Liver (tissue), 3 donors: ENCODE results near the gene SELENOV.

Experiments used
- EGR1 ChIP-seq, 2 donors: IDR thresholded peaks; 2 replicates each; pipeline ENCODE4 v1.6.1; 2016 to 2018; ENCODE audit warnings: antibody characterized with exemption in 2 of 2, low read depth in 2 of 2
- FOXA1 ChIP-seq: IDR thresholded peaks from 2 replicates; pipeline ENCODE4 v1.6.1; 2016; ENCODE audit warnings: antibody characterized with exemption
- FOXA2 ChIP-seq: IDR thresholded peaks from 2 replicates; pipeline ENCODE4 v1.6.1; 2016; ENCODE audit warnings: antibody characterized with exemption
- GABPA ChIP-seq, 2 donors: IDR thresholded peaks in 1 of 2; conservative IDR thresholded peaks in 1 of 2; 2 replicates each; pipeline ENCODE4 v1.6.1; 2016; ENCODE audit warnings: antibody characterized with exemption in 2 of 2, mild to moderate bottlenecking in 1 of 2, moderate library complexity in 1 of 2
- HNF4A ChIP-seq, 2 donors: conservative IDR thresholded peaks; 2 replicates each; pipeline ENCODE4 v1.6.1; 2016; ENCODE audit warnings: antibody characterized with exemption in 2 of 2, mild to moderate bottlenecking in 2 of 2
- JUND ChIP-seq, 2 donors: IDR thresholded peaks; 2 replicates each; pipeline ENCODE4 v1.6.1; 2016; ENCODE audit warnings: antibody characterized with exemption in 2 of 2
- NR2F2 ChIP-seq: IDR thresholded peaks from 2 replicates; pipeline ENCODE4 v1.6.1; 2016; ENCODE audit warnings: antibody characterized with exemption
- RAD21 ChIP-seq, 2 donors: IDR thresholded peaks; 2 replicates each; pipeline ENCODE4 v1.6.1; 2016; ENCODE audit warnings: antibody characterized with exemption in 2 of 2, mild to moderate bottlenecking in 2 of 2
- RXRA ChIP-seq, 2 donors: IDR thresholded peaks; 2 replicates each; pipeline ENCODE4 v1.6.1; 2017 to 2018; ENCODE audit warnings: antibody characterized with exemption in 2 of 2, mild to moderate bottlenecking in 1 of 2
- SP1 ChIP-seq: IDR thresholded peaks from 2 replicates; pipeline ENCODE4 v1.6.1; 2018; ENCODE audit warnings: antibody characterized with exemption, mild to moderate bottlenecking
- YY1 ChIP-seq: IDR thresholded peaks from 2 replicates; pipeline ENCODE4 v1.6.1; 2016; ENCODE audit warnings: antibody characterized with exemption, mild to moderate bottlenecking
- TF ChIP-seq, protein P1 (sequence below): fragments of 150-350 bp; IDR thresholded peaks from 2 replicates; pipeline ENCODE4 v1.5.1; 2017; ENCODE audit warnings: improper control_type of control experiment, low read depth, low read length; ENCODE audit not compliant: missing input control
- TF ChIP-seq, protein P2 (sequence below): IDR thresholded peaks from 2 replicates; pipeline ENCODE4 v1.6.1; 2016; ENCODE audit warnings: antibody characterized with exemption
- TF ChIP-seq, protein P3 (sequence below): IDR thresholded peaks from 2 replicates; pipeline ENCODE4 v1.6.1; 2016; ENCODE audit warnings: antibody characterized with exemption
- donor health status: healthy.
- donor health status: healthy.

DNA sequence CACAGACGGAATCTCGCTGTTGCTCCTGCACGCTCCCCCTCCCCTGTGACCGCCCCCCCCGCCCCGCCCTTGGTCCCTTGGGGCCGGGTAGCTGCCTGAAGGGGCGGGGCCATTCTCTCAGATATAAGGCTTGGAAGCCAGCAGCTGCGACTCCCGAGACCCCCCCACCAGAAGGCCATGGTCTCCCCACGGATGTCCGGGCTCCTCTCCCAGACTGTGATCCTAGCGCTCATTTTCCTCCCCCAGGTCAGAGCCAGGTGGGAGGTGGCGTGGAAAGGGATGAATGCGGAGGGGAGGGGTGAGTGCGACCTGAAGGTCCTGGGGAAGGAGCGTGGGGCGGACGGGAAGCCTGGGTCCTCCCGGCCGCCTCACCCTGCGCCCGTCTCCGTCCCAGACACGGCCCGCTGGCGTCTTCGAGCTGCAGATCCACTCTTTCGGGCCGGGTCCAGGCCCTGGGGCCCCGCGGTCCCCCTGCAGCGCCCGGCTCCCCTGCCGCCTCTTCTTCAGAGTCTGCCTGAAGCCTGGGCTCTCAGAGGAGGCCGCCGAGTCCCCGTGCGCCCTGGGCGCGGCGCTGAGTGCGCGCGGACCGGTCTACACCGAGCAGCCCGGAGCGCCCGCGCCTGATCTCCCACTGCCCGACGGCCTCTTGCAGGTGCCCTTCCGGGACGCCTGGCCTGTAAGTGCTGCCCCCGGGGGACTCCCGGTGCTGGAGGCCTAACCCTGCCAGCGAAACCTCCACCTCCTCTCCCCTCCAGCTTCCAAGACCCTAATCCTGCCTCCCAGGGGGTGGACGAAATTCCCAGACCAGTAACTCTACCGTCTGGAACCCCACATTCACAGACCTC lies 15.9 kb upstream of the SELENOV start, which contains the start of gene DLL3:
- TF ChIP-seq, protein P1, sequence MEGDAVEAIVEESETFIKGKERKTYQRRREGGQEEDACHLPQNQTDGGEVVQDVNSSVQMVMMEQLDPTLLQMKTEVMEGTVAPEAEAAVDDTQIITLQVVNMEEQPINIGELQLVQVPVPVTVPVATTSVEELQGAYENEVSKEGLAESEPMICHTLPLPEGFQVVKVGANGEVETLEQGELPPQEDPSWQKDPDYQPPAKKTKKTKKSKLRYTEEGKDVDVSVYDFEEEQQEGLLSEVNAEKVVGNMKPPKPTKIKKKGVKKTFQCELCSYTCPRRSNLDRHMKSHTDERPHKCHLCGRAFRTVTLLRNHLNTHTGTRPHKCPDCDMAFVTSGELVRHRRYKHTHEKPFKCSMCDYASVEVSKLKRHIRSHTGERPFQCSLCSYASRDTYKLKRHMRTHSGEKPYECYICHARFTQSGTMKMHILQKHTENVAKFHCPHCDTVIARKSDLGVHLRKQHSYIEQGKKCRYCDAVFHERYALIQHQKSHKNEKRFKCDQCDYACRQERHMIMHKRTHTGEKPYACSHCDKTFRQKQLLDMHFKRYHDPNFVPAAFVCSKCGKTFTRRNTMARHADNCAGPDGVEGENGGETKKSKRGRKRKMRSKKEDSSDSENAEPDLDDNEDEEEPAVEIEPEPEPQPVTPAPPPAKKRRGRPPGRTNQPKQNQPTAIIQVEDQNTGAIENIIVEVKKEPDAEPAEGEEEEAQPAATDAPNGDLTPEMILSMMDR: no peak
- TF ChIP-seq SP1 (no peak), GABPA (IDR thresholded peaks at IDR 0.05 in 1 of 2, conservative IDR thresholded peaks at IDR 0.05 in 1 of 2) (no peak), RAD21 (IDR thresholded peaks at IDR 0.05) (no peak), YY1 (no peak), RXRA (IDR thresholded peaks at IDR 0.05) (no peak), FOXA1 (no peak), JUND (IDR thresholded peaks at IDR 0.05) (no peak), FOXA2 (no peak), HNF4A (conservative IDR thresholded peaks at IDR 0.05) (no peak), EGR1 (IDR thresholded peaks at IDR 0.05; ENCODE audit: low read depth in 2 of 2) (no peak), NR2F2 (no peak)
- TF ChIP-seq, protein P2, sequence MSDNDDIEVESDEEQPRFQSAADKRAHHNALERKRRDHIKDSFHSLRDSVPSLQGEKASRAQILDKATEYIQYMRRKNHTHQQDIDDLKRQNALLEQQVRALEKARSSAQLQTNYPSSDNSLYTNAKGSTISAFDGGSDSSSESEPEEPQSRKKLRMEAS: no peak
- TF ChIP-seq, protein P3, sequence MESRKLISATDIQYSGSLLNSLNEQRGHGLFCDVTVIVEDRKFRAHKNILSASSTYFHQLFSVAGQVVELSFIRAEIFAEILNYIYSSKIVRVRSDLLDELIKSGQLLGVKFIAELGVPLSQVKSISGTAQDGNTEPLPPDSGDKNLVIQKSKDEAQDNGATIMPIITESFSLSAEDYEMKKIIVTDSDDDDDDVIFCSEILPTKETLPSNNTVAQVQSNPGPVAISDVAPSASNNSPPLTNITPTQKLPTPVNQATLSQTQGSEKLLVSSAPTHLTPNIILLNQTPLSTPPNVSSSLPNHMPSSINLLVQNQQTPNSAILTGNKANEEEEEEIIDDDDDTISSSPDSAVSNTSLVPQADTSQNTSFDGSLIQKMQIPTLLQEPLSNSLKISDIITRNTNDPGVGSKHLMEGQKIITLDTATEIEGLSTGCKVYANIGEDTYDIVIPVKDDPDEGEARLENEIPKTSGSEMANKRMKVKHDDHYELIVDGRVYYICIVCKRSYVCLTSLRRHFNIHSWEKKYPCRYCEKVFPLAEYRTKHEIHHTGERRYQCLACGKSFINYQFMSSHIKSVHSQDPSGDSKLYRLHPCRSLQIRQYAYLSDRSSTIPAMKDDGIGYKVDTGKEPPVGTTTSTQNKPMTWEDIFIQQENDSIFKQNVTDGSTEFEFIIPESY: no peak
